Hematopoietic multipotent progenitor cell treated with erythropoietin and hydrocortisone succinate and interleukin-3 and kit ligand, for 17 days (in vitro differentiated cells): ENCODE data around the gene CNTN4.

ENCODE experiments used
- DNase-seq: peaks from one replicate; pipeline ENCODE4 v3.0.0-alpha.2; 2015; ENCODE audit warnings: low spot score

Gene CNTN4

DNA sequence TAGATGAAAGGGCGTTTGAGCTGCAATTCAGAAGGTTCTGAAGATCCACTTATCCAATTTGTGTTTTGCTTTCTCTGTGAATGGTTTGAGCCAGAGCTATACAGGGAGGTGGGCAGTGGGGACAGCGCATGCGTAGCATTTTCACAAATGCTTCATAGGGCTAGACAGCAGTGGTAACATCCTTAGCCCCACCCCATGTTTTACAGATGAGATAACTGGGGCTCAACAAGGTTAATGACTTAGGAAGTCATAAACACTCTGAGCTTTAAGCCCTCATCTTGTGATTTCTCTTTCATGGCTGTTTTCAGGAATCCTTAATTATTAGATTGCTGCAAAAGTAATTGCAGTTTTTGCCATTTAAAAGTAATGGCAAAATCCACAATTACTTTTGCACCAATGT, 602.8 kb downstream of the CNTN4 start:
- DNase-seq, result no peak

GRCh38 chr3:2706144-2706835, 607.6 kb downstream of the CNTN4 start:
- DNase-seq, result no peak

GRCh38 chr3:2706836-2707210, 608.2 kb downstream of the CNTN4 start:
- DNase-seq, result no peak

DNA sequence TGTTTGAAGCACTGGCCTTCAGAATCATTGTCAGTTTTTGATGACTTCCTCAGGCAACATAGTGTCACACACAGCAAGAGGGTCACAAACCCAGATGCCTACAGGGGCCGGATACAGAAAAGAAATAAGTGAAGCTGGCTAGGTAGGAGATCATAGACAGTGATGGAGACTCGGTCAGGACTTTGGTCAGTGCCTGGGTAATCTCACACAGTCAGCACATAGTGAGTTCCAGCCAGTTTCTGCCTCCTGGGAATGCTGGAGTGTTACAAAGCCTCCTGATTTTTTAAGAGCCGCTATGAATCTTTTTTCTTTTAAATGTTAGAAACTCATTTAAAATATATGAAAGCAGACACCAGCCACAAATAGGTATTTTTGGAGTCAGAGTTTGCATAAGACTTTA, 612.4 kb downstream of the CNTN4 start:
- no peak for DNase-seq

GRCh38 chr3:2713923-2714322, 615.3 kb downstream of the CNTN4 start:
- DNase-seq, result no peak

DNA sequence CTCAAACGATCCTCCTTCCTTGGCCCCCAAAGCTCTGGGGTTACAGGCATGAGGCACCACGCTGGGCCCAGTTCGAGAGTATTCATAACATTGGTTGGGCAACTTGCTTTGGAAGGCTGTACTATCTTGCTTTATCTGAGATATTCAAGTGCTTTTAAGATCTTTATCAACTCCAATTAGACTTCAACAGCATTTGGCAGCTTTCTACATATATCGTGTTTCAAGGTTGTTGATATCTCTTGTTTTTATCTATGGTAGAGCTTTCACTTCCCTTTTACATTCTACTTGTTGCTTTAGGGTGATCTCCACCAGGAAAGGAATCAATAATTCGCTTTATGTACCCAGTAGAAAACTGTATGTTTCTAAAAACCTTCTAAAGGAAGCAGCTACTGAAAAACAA, 616.2 kb downstream of the CNTN4 start:
- no peak for DNase-seq

- DNase-seq, result no peak
Observed at GRCh38 chr3:2727101-2727500, 628.4 kb downstream of the CNTN4 start.

DNA sequence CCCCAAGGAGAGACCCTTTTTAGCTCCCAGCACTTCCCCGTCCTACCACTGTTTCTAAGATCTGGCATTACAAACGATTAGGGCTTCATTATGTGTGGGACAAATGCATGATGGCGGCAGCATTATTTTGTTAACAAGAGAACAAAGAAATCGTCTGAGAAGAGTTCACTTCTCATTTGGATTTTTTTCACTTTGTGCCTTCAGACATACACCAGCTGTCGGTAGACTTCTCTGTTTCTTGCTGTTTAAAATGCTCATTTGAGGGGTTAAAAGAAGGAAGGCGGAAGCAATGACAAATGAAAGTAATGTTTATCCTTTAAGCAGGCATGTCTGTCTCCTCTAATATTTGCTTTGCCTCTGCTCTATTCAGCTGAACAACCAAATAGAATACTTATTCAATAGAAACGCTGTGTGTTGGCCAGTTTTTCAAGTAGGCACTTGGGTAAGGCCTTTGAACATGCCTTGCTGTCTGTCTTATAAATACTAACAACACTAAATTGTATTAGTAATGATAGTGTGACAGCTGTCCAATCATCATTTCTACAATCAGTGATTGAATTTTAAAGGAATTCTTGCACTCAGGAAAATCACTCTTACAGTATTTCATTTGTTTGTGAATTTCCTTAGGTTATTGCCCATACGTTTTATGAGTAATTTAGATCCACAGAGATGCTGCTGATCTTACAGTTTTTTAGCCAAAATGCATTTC, 629.1 kb downstream of the CNTN4 start:
- no peak for DNase-seq

DNA sequence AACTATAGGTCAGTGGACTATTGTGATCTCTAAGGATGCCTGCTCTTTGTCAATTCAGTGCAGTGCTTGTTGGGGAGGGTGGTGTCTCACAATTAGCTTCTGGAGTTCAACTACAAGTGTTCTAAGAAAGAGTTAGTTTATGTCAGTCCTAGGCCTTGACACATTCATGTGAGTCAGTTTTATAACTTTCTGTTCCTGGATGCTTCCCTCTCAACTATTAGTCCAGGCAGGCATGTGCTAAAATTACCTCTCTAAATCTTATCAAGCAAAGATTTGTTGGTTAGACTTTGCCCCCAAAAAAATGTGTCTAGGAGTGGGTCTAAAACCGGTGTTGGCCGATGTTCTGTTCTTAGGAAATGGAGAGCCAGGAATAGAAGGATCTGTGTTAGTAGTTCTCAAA, 633.2 kb downstream of the CNTN4 start:
- no peak for DNase-seq

DNA sequence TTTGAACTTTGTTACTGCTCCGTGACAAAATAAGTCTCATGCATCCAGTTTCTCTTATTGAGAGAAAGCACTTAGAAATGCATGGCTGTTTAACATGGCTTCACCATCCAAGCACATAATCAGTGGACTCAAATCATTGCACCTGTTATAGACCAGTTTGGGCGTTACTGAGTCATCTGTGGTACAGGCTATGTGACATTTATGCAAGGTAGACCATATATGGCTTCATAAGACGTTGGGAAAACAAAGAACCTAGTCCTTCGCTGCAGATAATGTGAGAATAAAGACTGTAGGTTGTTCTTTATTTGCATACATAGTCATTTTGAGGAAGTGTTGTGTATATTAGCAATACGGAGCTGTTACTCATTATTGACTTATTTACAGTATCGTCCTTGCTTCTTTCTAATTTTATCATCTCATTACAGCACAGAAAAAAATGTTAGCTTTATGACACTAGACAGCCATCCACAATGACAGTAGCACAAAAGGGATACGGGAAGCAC, 636.8 kb downstream of the CNTN4 start:
- DNase-seq, result no peak

- DNase-seq, result no peak
Observed at GRCh38 chr3:2741516-2741915, 642.9 kb downstream of the CNTN4 start.

GRCh38 chr3:2765002-2765579, 666.4 kb downstream of the CNTN4 start:
- no peak for DNase-seq

GRCh38 chr3:2770451-2770850, 671.8 kb downstream of the CNTN4 start:
- no peak for DNase-seq

DNA sequence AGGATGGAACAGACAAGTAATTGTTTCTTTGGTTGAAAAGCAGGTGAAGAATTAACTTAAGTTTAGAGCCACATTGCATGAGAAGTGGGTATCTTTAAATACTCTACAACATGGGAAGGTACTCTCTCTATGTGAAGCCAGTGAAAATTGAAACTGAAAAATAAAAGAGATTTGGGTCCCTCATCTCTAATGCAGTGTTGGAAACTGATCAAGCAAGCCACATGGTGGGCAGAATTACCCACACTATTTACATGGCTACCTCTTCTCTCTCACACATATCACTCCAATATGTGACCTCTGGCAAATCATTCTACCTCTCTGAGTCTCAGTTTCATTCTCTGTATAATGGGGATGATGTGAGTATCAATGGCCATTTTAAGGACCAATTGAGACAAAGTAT, 672.5 kb downstream of the CNTN4 start:
- DNase-seq, result no peak

DNA sequence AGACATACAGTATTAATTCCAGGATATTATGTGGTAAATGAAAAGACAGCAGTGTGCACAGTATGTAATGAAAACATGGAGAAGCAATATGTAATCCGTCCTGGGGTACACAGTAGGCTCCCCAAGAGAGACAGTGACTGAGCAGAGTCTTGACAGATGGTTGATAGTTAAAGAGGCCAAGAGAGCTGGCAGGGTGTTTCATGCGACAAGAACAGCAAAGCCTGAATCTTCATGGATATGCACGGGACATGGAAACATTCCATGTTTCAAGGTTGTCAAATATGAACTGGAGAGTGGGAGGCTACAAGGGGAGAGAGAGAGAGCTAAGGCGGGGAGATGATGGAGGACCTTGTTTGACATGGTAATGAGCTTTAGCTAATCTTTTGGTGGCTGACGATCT, 673.1 kb downstream of the CNTN4 start:
- DNase-seq, result no peak

DNA sequence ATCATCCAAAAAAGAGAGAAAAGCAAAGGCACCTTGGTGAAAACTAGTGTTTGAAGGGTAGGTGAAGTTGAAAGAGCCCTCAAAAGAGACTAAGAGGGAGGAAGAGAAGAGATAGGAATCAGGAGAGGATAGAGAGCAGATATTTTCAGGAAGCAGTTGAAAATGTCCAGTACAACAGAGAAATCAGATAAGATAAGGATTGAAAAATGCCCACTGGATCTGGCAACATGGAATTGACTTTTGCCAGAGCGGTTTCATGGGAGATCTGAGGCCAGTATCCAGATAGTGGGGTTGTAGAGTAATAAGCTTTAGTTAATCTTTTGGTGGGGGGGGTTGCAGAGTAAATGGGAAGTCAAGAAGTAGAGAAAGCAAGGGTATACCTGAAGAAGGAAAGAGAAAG, 674.1 kb downstream of the CNTN4 start:
- no peak for DNase-seq

- no peak for DNase-seq
Observed at GRCh38 chr3:2774481-2775249, 676.0 kb downstream of the CNTN4 start.

GRCh38 chr3:2783261-2783660, 684.6 kb downstream of the CNTN4 start:
- no peak for DNase-seq

DNA sequence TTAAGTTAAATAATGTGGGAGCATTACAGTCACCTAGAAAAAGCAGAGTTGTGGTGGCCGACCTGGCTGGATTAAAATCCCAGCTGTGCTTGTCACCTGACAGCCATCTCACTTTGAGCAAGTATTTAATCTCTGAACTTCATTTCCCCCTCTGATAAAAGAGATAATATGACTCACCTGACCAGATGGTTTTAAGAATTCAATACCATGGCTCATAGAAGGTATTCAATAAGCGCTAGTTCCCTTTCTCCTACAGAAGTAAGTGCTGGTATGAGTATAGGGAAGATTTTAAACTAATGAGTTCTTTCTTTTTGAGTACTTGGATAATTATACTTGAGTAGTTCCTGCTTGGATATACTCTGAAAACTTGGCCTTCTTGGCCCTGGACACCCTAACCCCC, 686.0 kb downstream of the CNTN4 start:
- no peak for DNase-seq

DNA sequence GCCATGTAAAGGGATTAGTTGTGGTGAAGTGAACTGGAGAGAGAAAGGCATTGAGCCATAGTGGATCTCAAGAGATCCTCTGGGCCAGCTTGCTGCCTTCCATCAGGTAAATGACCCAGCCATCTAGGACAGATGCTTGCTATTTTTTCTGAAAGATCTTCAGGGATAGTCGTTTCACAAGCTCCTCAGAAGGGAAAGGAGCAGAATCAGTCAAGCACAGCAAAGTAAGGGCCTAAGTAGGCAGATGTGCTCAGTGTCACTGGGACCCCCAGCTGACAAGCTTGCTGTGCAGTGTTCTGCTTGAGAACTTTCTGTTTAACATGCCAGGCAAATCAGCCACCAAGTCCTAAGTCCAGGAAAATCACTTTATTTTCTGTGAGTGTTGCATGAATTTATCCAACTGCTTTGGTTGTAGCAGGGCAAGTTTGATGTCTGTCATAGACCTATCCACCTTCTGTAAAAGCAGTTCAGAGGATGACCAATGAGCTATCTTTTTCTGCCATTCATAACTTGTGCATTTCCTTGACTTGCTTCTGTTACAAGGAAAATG, 691.7 kb downstream of the CNTN4 start:
- DNase-seq, result no peak

GRCh38 chr3:2792432-2792831, 693.8 kb downstream of the CNTN4 start:
- DNase-seq, result no peak

DNA sequence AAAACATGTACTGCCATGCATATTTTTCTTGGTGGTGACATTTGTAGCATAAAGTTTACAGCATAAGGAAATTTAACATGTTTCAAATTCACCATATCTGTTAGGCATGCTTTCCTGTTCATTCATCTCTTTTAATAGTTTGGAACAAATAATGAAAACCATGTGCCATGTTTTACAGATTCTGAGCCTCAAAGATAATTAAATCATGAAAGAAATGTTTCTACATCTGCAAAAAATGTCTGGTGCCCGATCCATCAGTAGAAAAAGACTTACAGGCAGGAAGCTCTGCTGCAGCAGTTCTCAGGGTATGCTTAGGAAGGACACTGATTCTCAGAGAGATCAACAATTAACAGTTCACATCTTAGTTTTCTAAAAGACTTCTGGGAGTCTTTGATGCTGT, 695.3 kb downstream of the CNTN4 start:
- DNase-seq, result no peak
